NCI-H82 treated with DMSO at 0.1 percent for 48 hours (cell line): ENCODE results near the gene IGF2R.
"Not testable (repeated sequence)": the region's sequence is repeated elsewhere in the genome, so short reads cannot be mapped to it uniquely, and the experiment has no call there.

Experiments used
- DNase-seq: peaks from one replicate; lab custom pipeline; 2025; ENCODE audit not compliant: unreplicated experiment; lab: John Stamatoyannopoulos, UW

IGF2R gene

DNA sequence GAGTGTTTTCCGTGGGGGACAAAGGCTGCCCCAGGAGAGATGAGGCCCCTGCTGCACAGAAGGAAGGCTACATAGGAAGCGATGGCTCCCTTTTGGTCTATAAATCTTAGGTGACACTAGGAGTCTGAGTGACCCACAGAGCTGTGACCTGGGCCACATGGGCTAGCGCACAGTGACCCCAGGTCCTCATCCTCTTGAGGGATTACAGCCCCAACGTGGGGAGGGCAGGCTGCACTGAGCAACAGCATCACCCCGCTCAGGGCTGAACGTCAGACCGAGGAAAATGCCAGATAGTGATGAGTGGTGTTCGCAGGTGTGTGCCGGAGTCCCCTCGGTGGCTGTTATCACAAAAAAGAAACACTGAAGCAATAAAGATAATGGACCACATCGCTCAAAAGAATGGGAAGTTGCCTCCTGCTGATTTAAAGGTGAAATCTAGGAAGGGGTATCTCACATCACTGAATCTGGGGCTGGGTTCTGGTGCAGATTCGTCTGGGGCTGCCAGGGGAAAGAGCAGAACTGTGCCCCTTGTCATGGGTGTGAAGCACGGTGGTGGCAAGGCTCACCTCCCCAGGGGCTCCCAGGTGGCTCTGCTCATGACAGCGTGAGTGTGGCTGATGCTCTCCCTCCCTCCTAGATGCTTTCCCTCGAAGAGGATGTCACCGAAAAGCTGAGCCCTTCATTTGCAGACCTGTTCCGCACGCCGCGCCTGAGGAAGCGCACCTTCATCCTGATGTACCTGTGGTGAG, 167.2 kb downstream of the IGF2R start:
- DNase-seq = no peak

- DNase-seq = no peak
Observed at GRCh38 chr6:160137130-160137988, 168.5 kb downstream of the IGF2R start.

- no peak for DNase-seq
Observed at GRCh38 chr6:160137989-160138835, 169.3 kb downstream of the IGF2R start.

- no peak for DNase-seq
Observed at GRCh38 chr6:160138839-160139419, 170.0 kb downstream of the IGF2R start.

- no peak for DNase-seq
Observed at GRCh38 chr6:160139420-160139851, 170.6 kb downstream of the IGF2R start.

DNA sequence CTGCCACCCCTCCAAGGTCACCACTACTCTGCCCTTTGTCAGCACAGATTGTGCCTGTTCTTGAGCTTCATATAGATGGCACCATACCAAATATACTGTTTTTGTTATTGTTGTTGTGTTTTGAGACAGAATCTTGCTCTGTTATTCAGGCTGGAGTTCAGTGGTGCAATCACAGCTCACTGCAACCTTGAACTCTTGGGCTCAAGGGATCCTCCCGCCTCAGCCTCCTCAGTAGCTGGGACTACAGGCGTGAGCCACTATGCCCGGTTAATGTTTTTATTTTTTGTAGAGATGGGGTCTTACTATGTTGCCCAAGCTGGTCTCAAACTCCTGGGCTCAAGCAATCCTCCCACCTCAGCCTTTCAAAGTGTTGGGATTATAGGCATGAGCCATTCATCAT, 171.6 kb downstream of the IGF2R start:
- not testable (repeated sequence) for DNase-seq

GRCh38 chr6:160141001-160141726, 172.3 kb downstream of the IGF2R start:
- DNase-seq = no peak

DNA sequence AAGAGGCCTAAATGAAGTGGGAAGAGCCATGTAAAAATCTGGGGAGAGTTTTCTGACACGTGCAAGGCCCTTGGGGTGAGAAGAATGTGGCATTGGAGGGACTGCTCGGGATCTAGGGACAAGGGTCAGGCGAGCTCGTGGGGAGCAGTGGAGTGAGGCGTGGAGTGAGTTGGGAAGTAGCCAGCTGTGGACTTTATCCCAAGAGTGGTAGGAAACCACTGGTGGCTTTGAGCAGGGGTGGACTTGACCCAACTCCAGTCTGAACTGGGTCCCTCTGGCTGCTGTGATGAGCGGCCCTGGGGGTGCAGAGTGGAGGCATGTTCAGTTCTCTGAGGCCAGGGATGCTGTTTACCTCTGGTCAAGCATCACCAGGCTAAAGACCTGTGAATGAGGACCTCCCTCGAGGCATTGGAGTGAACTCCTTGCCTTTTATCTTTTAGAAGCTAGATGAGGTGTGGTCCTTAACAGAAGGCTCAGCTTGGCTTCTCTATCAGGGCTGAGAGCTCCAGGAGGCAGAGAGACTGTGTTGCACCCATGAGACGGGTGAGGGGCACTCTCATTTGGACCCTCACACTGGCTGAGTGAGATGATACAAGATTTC, 173.3 kb downstream of the IGF2R start:
- no peak for DNase-seq

- no peak for DNase-seq
Observed at GRCh38 chr6:160146454-160147145, 177.7 kb downstream of the IGF2R start.

GRCh38 chr6:160147146-160147536, 178.3 kb downstream of the IGF2R start:
- DNase-seq = no peak

DNA sequence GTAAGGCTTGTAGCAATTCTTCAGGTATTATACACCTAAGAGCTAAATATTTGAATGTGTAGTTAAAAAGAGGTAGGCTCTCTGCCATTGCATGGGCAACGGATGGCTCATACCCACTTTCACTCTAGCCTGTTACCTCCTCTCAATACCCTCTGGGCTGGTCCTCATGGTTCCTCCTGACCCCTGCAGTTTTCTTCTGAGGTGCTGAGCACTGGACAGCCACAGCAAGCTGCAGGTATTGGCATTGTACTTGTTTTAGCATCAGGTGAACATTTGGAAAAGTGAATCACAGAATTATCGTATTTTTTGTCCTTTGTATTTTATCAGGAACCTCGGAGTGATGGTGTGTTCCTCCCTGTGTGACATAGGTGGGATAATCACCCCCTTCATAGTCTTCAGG, 185.6 kb downstream of the IGF2R start:
- DNase-seq = no peak

DNA sequence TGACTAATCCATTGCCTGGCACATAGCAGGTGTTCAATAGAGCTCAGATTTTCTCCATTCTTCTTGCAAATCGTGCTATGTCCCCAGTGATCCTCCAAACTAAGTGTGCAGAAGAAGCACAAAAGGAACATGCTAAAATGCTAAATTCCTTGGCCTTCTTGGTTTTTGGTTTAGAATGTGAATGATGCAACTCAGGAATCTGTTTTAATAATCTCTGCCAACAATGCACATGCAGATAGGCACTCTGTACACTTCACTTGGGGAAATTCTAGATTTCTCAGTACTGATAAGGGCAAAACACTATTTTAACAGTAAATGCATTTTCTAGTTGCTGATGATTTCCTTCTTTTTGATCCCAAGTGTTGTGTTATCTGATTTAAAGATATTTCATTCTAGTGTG, 188.0 kb downstream of the IGF2R start:
- DNase-seq = no peak

DNA sequence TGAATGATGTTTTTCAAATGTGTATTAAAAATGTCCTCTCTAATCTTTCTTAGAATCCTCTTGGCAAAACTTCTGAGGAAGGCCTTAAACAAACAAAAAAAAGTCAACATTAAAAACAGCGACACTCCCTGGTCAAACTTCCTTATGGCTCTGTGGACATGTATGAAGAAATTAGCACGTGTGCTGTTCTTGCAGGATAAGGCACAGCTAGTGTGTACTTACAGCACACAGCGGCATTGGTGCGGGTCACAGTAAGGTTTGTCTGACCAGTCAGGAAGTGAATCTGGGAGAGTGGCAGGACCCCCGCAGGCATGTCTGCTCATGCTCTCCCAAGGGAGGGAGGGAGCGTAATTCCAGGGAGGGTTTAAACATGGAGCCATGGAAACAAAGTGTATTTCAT, 191.6 kb downstream of the IGF2R start:
- no peak for DNase-seq
